Endometrial microvascular endothelial cells (primary cell): Measurements from ENCODE around the gene GPATCH8. TPM values are rescaled to one million over a fixed set of nuclear protein-coding genes. Genes with fewer than 3 reads are reported as not detected.

Source experiments
- in situ Hi-C: cut with HindIII; loops from 2 replicates; pipeline ENCODE4 v1.10.0; 2017; ENCODE audit warnings: low sequenced_read_pairs, low pct_unique_long_range_greater_than_20kb; ENCODE audit errors: inconsistent ontology term
- total RNA-seq: library from RNA; depleted of rRNA; stranded (reverse); fragments of >200 nt; gene quantifications from one replicate; pipeline ENCODE4 v1.2.3, GENCODE V29; 2015; ENCODE audit errors: inconsistent ontology term

Gene GPATCH8
- total RNA-seq, 1 donor from 2014 or later = 14.2 TPM

GRCh38 chr17:44363613-44364159 is 139.5 kb downstream of the GPATCH8 start, which contains the start of gene FAM171A2:
TSS of gene FAM171A2 (minus strand) at chr17:44363853. CDS start at chr17:44363714, 139 bp downstream.
- in situ Hi-C loops = no loop called here

DNA sequence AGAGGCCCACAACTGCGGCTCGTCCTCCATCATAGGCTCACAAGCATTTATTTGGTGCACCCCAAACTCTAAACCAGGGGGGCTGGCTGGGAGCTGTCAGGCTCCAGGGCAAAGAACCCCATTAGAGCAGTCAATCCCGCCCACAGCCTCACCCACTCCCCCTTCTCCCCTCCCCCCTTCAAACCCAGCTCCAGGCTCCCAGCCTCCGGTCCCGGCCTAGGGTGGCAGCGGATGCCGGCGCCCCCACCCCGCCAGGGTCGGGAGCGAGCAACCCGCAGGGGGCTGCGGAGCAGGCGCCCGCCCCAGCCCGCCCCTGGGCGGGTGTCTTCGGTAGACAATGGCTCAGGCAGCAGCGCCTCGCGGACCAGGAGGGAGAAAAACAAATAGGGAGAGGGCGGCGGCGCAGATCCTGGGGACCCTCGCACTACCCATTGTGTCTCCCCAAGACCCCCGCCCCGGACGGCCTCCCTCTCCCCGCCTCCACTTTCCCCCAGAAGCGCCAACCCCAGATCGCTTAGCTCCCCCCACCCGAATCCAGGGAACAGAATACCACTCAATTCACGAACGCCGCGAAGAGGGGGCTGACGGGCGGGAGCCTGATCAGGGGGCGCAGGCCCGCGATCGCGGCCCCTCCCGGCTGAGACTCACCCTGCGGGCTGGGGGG is 140.1 kb downstream of the GPATCH8 start:
- in situ Hi-C loops = no loop called here

- in situ Hi-C loops = no loop called here
Measured at GRCh38 chr17:44362459-44362948, 140.7 kb downstream of the GPATCH8 start.

DNA sequence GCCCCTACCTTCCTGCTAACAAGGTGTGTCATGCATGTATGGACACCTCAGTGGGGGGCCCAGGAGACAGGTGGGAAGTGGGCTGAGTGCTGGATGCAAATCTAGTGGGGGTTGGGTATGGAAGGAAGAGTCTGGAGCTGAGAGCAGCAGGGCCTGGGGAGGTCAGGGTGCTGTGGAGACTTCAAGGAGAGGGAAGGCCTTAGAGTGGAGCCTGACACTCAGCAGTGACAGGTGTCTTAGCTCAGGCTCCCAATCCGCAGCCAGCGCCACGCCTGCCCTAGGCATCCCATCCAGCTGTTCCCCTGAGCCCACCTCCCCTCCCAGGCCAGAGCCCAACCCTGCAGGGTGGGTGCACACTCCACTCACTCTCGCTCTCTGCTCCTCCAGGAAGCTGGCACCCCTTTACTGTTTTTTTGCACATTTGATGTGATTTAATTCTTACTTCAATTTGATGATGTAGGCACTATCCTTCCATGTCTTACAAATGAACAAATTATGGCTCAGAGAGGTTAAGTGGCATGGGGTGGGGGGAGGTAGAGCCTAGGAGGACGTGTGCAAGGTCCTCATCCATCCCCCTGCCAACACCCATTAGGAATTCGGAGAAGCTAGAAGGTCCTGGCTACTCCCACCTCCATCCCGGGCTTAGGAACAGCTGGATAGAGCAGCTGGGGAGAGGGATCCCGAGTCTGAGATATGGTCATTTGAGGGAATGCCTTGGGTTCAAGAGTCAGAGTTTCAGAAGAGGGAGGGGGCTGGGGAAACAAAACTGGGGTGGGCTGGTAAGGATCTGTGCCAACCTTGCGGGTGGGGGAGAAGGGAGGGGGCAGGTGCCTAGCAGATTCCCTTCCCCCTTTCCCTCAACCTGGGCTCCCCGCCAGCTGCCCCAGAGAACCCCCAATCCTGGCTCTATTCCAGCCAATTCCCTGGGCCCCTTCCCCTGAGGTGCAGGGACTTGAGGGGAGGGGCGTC is 141.6 kb downstream of the GPATCH8 start:
- in situ Hi-C loops = no loop called here

DNA sequence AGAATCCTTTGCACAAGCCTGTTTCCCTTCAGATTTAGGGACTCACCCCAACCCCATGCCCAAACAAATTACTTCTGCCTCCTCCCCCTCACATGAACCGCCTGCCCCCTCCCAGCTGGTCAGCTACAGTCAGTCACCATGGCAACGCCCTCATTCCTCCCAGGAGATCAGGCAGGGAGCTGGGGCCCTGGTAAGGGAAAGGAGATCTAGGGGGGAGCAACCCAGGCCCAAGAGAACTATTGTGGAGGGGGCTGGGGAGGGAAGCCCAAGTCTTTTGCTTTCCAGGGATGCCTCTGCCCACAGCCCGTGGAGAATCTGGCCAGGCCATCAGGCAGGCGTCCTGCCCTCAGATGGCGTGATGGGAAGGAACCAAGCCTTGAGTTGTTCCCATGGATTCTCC is 142.4 kb downstream of the GPATCH8 start:
- in situ Hi-C loops = no loop called here

DNA sequence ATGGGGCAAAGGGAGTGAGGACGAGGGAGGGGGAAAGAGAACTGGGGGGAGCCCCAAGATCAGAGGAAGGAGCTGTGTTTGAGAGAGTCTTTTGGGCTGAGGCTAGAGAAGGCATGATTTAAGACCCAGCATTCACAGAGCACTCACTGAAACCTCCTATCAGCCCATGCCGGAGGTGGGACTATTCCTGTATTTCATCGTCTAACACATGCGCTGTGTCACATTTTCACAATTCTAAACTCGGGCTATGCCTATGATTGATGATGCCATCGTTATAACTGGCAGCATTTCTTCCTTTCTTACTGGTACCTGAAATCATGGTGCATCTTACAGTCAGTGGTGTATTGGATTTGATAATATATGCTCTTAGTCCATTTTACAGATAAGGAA is 143.1 kb downstream of the GPATCH8 start:
- in situ Hi-C loops = no loop called here

- in situ Hi-C loops = no loop called here
Measured at GRCh38 chr17:44359458-44360143, 143.6 kb downstream of the GPATCH8 start.

DNA sequence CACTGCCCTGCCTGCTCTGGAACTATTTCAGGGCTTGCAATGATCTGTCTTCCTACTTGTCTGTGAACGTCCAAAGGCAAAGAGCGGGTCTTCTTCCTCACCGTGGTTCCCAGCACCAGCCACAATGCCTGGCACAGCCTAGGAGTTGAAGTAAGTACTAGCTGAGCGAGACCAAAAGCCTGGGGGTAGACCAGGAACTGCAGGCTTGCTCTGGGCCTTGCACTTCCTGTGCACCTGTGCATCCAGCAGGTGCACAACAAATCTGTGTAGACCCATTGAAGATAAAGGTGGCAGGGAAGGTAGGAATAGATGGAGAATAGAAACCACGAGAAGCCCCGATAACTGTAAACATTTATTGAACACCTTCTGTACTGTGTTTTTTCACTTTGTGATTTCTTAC is 144.2 kb downstream of the GPATCH8 start:
- in situ Hi-C loops = no loop called here

DNA sequence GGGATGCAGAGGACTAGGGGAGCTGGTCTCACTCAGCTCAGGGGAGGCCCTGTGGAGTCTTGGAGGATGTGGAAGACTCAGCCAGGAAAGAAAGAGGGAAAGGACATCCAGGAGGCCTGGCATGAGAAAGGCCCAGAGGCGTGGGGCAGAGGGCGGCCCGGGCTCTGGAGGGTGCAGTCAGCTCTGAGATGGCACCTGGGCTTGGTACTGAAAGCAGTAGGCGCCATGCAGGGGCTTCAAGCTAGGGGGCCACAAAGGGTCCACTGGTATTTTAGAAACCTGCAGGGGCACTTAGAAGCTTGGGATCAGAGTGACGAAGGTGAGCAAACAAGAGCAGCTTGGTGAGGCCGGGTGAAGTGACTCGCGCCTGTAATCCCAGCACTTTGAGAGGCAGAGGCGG is 145.1 kb downstream of the GPATCH8 start:
- in situ Hi-C loops = no loop called here

- in situ Hi-C loops = no loop called here
Measured at GRCh38 chr17:44356241-44356640, 147.0 kb downstream of the GPATCH8 start.

GRCh38 chr17:44355642-44356099 is 147.5 kb downstream of the GPATCH8 start:
- in situ Hi-C loops = no loop called here

- in situ Hi-C loops = no loop called here
Measured at GRCh38 chr17:44354582-44355561, 148.3 kb downstream of the GPATCH8 start.

- in situ Hi-C loops = no loop called here
Measured at GRCh38 chr17:44353672-44354331, 149.4 kb downstream of the GPATCH8 start.

DNA sequence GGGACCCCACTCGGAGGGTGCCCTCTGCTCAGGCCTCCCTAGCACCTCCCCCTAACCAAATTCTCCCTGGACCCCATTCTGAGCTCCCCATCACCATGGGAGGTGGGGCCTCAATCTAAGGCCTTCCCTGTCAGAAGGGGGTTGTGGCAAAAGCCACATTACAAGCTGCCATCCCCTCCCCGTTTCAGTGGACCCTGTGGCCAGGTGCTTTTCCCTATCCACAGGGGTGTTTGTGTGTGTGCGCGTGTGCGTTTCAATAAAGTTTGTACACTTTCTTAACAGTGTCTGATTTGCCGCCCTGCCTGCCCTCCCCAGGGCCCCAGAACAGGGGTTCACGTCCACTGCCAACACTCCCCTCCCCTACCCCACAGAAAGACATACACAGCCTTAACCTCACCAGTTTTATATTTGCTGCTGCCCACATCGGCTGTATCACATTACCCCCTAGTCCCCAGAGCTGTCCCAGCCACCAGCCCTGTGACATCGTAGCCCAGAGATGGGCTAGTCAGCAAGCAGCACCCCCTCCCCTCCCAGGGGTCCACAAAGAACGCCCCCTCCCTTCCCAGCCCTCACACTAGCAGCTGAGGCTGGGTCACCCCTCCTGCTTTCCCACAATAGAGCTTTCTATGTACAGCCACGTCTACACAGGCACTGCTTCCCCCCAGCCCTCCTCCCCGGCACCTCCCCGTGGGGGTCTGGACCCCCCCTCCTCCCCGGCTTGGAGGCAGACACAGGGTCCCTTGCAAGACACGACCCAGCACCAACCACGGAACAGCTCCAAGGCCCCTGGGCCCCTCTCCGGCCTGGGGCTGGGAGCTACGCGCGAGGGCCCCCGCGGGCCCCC is 150.2 kb downstream of the GPATCH8 start:
- in situ Hi-C loops = no loop called here

DNA sequence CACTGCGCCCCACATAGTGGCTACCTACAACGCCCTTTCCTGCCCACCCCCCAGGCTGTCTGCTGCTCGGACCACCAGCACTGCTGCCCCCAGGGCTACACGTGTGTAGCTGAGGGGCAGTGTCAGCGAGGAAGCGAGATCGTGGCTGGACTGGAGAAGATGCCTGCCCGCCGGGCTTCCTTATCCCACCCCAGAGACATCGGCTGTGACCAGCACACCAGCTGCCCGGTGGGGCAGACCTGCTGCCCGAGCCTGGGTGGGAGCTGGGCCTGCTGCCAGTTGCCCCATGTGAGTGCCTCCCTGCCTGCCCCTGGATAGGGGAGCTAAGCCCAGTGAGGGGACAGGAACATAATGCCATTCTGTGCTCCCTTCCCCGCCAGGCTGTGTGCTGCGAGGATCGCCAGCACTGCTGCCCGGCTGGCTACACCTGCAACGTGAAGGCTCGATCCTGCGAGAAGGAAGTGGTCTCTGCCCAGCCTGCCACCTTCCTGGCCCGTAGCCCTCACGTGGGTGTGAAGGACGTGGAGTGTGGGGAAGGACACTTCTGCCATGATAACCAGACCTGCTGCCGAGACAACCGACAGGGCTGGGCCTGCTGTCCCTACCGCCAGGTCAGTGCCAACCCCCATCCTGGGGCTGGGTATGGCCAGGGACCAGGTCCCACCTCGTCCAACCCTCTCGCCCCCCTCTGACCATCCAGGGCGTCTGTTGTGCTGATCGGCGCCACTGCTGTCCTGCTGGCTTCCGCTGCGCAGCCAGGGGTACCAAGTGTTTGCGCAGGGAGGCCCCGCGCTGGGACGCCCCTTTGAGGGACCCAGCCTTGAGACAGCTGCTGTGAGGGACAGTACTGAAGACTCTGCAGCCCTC is 151.0 kb downstream of the GPATCH8 start:
- in situ Hi-C loops = no loop called here

- in situ Hi-C loops = no loop called here
Measured at GRCh38 chr17:44351464-44351863, 151.7 kb downstream of the GPATCH8 start.
